SK-N-SH (cell line): ENCODE data around the gene CMC2. TPM values are rescaled to one million over a fixed set of nuclear protein-coding genes. Genes with fewer than 3 reads are reported as not detected.

Experiments
- CTCF ChIA-PET: fragments of 300-600, 350-600 bp; formaldehyde crosslinking; extraction: SDS; loops from one replicate; lab custom pipeline; 2021; lab: Yijun Ruan, JAX
- POLR2A ChIA-PET: fragments of 350-600 bp; sonication (Branson Sonifier 250); formaldehyde crosslinking; extraction: SDS; loops from one replicate; lab custom pipeline; 2020; ENCODE audit warnings: antibody characterized with exemption, inconsistent platforms; lab: Yijun Ruan, JAX
- DNase-seq: peaks from one replicate; pipeline ENCODE4 v3.0.0; 2012
- H2AFZ ChIP-seq: fragments of 200-600 bp; sonication (generic); 2 replicates; pipeline ENCODE4 v1.8.1; 2016; ENCODE audit warnings: antibody characterized with exemption, mild to moderate bottlenecking, low read depth
- H3F3A ChIP-seq: fragments of 200-600 bp; sonication (generic); replicated peaks from 2 replicates; pipeline ENCODE3; 2016; ENCODE audit warnings: antibody characterized with exemption, mild to moderate bottlenecking; ENCODE audit not compliant: insufficient read depth
- H3K27ac ChIP-seq, 2 experiments: fragments of 200-500 bp in 1 of 2; fragments of 200-600 bp in 1 of 2; sonication (Bioruptor generic) in 1 of 2; sonication (generic), shearing (Covaris generic) in 1 of 2; 2 replicates each; pipeline versions ENCODE4 v1.5.1 to v1.6.1; 2014 to 2016; ENCODE audit warnings: low read depth in 2 of 2, inconsistent platforms in 1 of 2, low read length in 1 of 2, mild to moderate bottlenecking in 1 of 2, mixed read lengths in 1 of 2
- H3K27me3 ChIP-seq: fragments of 200-600 bp; sonication (generic), shearing (Covaris generic); 2 replicates; pipeline ENCODE4 v1.6.1; 2016; ENCODE audit warnings: mixed run types; ENCODE audit not compliant: insufficient read depth
- H3K36me3 ChIP-seq, 2 experiments: fragments of 200-500 bp in 1 of 2; fragments of 200-600 bp in 1 of 2; sonication (Bioruptor generic) in 1 of 2; sonication (generic) in 1 of 2; replicated peaks in 1 of 2; 2 replicates each; pipeline versions ENCODE3 to v1.5.1; 2014 to 2016; ENCODE audit warnings: low read length in 1 of 2, mild to moderate bottlenecking in 1 of 2; ENCODE audit not compliant: insufficient read depth in 2 of 2, control insufficient read depth in 1 of 2
- H3K4me1 ChIP-seq, 2 experiments: fragments of 200-500 bp in 1 of 2; fragments of 200-600 bp in 1 of 2; sonication (Bioruptor generic) in 1 of 2; sonication (generic), shearing (Covaris generic) in 1 of 2; 2 replicates each; pipeline versions ENCODE4 v1.5.1 to v1.6.1; 2014 to 2016; ENCODE audit warnings: low read depth in 1 of 2, low read length in 1 of 2, mixed run types in 1 of 2; ENCODE audit not compliant: insufficient read depth in 2 of 2, control insufficient read depth in 1 of 2
- H3K4me2 ChIP-seq: fragments of 200-600 bp; sonication (generic), shearing (Covaris generic); 2 replicates; pipeline ENCODE4 v1.6.1; 2017; ENCODE audit warnings: mixed run types
- H3K4me3 ChIP-seq, 2 experiments: fragments of 200-500 bp in 1 of 2; fragments of 200-600 bp in 1 of 2; sonication (Bioruptor generic) in 1 of 2; sonication (generic), shearing (Covaris generic) in 1 of 2; 2 replicates each; pipeline versions ENCODE4 v1.5.1 to v1.8.1; 2014 to 2016; ENCODE audit warnings: low read depth in 2 of 2, inconsistent platforms in 1 of 2, low read length in 1 of 2, mild to moderate bottlenecking in 1 of 2, mixed read lengths in 1 of 2, moderate library complexity in 1 of 2
- H3K79me2 ChIP-seq: fragments of 200-600 bp; sonication (generic); 2 replicates; pipeline ENCODE4 v1.8.1; 2017; ENCODE audit warnings: mild to moderate bottlenecking; ENCODE audit not compliant: insufficient read depth
- H3K9ac ChIP-seq: fragments of 200-600 bp; sonication (generic); 2 replicates; pipeline ENCODE4 v1.6.1; 2017; ENCODE audit warnings: mixed run types
- H3K9me2 ChIP-seq: fragments of 200-600 bp; sonication (generic); 2 replicates; pipeline ENCODE4 v1.6.1; 2017; ENCODE audit warnings: mixed run types
- H3K9me3 ChIP-seq: fragments of 200-600 bp; sonication (generic); 2 replicates; pipeline ENCODE4 v1.6.1; 2017; ENCODE audit warnings: mixed run types, mild to moderate bottlenecking, moderate library complexity
- H4K20me1 ChIP-seq: fragments of 200-600 bp; sonication (generic); 2 replicates; pipeline ENCODE4 v1.6.1; 2017; ENCODE audit warnings: mild to moderate bottlenecking, mixed run types; ENCODE audit not compliant: insufficient read depth
- ELF1 ChIP-seq: IDR thresholded peaks from 2 replicates; pipeline ENCODE4 v1.4.0; 2012
- EP300 ChIP-seq, 2 experiments: IDR thresholded peaks; 2 replicates each; pipeline versions ENCODE4 v1.4.0 to v1.6.1; 2012; ENCODE audit warnings: borderline replicate concordance in 1 of 2, low read depth in 1 of 2, low read length in 1 of 2
- EZH2phosphoT487 ChIP-seq: fragments of 200-600 bp; sonication (generic); IDR thresholded peaks from 2 replicates; pipeline ENCODE4 v1.6.1; 2017; ENCODE audit warnings: low read depth, mixed run types, mild to moderate bottlenecking, antibody characterized with exemption, moderate library complexity, borderline replicate concordance
- FOSL2 ChIP-seq: IDR thresholded peaks from 2 replicates; pipeline ENCODE4 v1.4.0; 2012; ENCODE audit warnings: low read depth, mild to moderate bottlenecking, moderate library complexity, borderline replicate concordance
- GABPA ChIP-seq: IDR thresholded peaks from 2 replicates; pipeline ENCODE4 v1.4.0; 2012; ENCODE audit warnings: low read depth, mild to moderate bottlenecking
- GATA2 ChIP-seq: sonication (generic); formaldehyde crosslinking; IDR thresholded peaks from 2 replicates; pipeline ENCODE4 v1.5.0; 2020; ENCODE audit warnings: mild to moderate bottlenecking, missing genetic modification reagents
- JUND ChIP-seq: IDR thresholded peaks from 2 replicates; pipeline ENCODE4 v1.4.0; 2012
- MEF2A ChIP-seq: IDR thresholded peaks from 2 replicates; pipeline ENCODE4 v1.4.0; 2012; ENCODE audit warnings: low read depth, borderline replicate concordance
- MXI1 ChIP-seq: IDR thresholded peaks from 2 replicates; pipeline ENCODE4 v1.6.1; 2012; ENCODE audit warnings: mild to moderate bottlenecking, low read depth, low read length, improper control_type of control experiment
- NRF1 ChIP-seq: IDR thresholded peaks from 2 replicates; pipeline ENCODE4 v1.6.1; 2012; ENCODE audit warnings: low read depth, mild to moderate bottlenecking, low read length
- POLR2AphosphoS5 ChIP-seq: IDR thresholded peaks from 2 replicates; pipeline ENCODE4 v1.6.1; 2012; ENCODE audit warnings: low read depth, low read length
- RAD21 ChIP-seq: IDR thresholded peaks from 2 replicates; pipeline ENCODE4 v1.6.1; 2012; ENCODE audit warnings: mild to moderate bottlenecking, low read length
- RCOR1 ChIP-seq: fragments of 150-350 bp; IDR thresholded peaks from 2 replicates; pipeline ENCODE4 v1.6.1; 2017; ENCODE audit warnings: antibody characterized with exemption, low read length
- RXRA ChIP-seq: IDR thresholded peaks from 2 replicates; pipeline ENCODE4 v1.4.0; 2012; ENCODE audit warnings: low read depth, mild to moderate bottlenecking, borderline replicate concordance
- SIN3A ChIP-seq: IDR thresholded peaks from 2 replicates; pipeline ENCODE4 v1.6.1; 2012; ENCODE audit warnings: low read depth, mild to moderate bottlenecking, low read length, moderate library complexity, borderline replicate concordance
- SMC3 ChIP-seq: IDR thresholded peaks from 2 replicates; pipeline ENCODE4 v1.6.1; 2012; ENCODE audit warnings: low read depth, low read length, improper control_type of control experiment
- TCF12 ChIP-seq: IDR thresholded peaks from 2 replicates; pipeline ENCODE4 v1.4.0; 2012
- YY1 ChIP-seq: IDR thresholded peaks from 2 replicates; pipeline ENCODE4 v1.4.0; 2012; ENCODE audit warnings: low read depth, mild to moderate bottlenecking
- WGBS: methylation state at CpG from one replicate; pipeline ENCODE4 v1.1.6; 2017; ENCODE audit warnings: low lambda C conversion rate; 5-methylcytosine and 5-hydroxymethylcytosine counted together
- polyA plus RNA-seq, 3 experiments: library from polyadenylated mRNA; depleted of rRNA; stranded (reverse); fragments of >200 nt; gene quantifications; 2 replicates each; pipeline ENCODE4 v1.2.3, GENCODE V29; 2012
- TF ChIP-seq, protein P1 (sequence below): fragments of 200-600 bp; sonication (generic); IDR thresholded peaks from 2 replicates; pipeline ENCODE4 v1.6.1; 2017; ENCODE audit warnings: antibody characterized with exemption, mild to moderate bottlenecking, moderate library complexity
- TF ChIP-seq, protein P2 (sequence below): IDR thresholded peaks from 2 replicates; pipeline ENCODE4 v1.4.0; 2012; ENCODE audit warnings: low read depth
- TF ChIP-seq, protein P3 (sequence below): IDR thresholded peaks from 2 replicates; pipeline ENCODE4 v1.4.0; 2012; ENCODE audit warnings: low read depth, borderline replicate concordance
- TF ChIP-seq, protein P4 (sequence below): IDR thresholded peaks from 2 replicates; pipeline ENCODE4; 2012
- TF ChIP-seq, protein P5 (sequence below): fragments of 150-350 bp; IDR thresholded peaks from 2 replicates; pipeline ENCODE4 v1.6.1; 2017; ENCODE audit warnings: antibody characterized with exemption, low read length, low read depth, borderline replicate concordance

Gene CMC2
- polyA plus RNA-seq, 1 of the 3 experiments (the other 2 are of a cell fraction) = 135 TPM

DNA sequence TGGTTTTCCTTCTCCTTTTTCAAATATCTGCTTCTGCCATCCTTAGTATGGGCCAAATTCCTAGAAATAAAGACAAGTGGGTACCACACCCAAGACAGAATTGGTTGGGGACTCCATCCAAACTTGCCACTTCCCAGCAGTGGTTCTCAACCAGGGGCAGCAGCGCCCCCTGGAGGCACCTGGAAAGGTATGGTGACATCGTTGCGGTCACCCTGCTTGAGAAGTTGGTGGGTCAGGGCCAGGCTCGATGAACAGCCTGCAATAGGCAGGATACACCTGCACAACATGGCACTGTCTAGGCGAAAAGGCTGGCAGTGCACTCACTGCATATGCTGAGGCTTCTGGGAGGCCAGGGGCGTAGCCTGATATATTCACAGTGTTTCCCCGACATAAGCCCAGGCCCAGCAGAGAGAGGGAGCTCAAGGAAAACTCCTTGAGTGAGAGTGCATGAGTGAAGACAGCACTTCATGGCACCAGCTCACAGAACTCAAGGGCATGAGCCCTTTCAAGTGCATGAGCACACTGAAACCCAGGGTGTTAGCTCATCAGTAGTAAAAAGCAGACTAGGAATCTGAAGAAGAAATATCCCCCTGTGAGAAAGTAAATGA lies 57.7 kb downstream of the CMC2 start:
- POLR2A ChIA-PET = no interaction called here
- H3K4me1 ChIP-seq = no peaks in the 10 kb centered on the region
- TF ChIP-seq, protein P1, sequence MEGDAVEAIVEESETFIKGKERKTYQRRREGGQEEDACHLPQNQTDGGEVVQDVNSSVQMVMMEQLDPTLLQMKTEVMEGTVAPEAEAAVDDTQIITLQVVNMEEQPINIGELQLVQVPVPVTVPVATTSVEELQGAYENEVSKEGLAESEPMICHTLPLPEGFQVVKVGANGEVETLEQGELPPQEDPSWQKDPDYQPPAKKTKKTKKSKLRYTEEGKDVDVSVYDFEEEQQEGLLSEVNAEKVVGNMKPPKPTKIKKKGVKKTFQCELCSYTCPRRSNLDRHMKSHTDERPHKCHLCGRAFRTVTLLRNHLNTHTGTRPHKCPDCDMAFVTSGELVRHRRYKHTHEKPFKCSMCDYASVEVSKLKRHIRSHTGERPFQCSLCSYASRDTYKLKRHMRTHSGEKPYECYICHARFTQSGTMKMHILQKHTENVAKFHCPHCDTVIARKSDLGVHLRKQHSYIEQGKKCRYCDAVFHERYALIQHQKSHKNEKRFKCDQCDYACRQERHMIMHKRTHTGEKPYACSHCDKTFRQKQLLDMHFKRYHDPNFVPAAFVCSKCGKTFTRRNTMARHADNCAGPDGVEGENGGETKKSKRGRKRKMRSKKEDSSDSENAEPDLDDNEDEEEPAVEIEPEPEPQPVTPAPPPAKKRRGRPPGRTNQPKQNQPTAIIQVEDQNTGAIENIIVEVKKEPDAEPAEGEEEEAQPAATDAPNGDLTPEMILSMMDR = peak; percentile 73
- TF ChIP-seq MEF2A = no peak
- TF ChIP-seq, protein P2, sequence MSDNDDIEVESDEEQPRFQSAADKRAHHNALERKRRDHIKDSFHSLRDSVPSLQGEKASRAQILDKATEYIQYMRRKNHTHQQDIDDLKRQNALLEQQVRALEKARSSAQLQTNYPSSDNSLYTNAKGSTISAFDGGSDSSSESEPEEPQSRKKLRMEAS = no peak
- TF ChIP-seq, protein P3, sequence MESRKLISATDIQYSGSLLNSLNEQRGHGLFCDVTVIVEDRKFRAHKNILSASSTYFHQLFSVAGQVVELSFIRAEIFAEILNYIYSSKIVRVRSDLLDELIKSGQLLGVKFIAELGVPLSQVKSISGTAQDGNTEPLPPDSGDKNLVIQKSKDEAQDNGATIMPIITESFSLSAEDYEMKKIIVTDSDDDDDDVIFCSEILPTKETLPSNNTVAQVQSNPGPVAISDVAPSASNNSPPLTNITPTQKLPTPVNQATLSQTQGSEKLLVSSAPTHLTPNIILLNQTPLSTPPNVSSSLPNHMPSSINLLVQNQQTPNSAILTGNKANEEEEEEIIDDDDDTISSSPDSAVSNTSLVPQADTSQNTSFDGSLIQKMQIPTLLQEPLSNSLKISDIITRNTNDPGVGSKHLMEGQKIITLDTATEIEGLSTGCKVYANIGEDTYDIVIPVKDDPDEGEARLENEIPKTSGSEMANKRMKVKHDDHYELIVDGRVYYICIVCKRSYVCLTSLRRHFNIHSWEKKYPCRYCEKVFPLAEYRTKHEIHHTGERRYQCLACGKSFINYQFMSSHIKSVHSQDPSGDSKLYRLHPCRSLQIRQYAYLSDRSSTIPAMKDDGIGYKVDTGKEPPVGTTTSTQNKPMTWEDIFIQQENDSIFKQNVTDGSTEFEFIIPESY = no peak
- TF ChIP-seq, protein P4, sequence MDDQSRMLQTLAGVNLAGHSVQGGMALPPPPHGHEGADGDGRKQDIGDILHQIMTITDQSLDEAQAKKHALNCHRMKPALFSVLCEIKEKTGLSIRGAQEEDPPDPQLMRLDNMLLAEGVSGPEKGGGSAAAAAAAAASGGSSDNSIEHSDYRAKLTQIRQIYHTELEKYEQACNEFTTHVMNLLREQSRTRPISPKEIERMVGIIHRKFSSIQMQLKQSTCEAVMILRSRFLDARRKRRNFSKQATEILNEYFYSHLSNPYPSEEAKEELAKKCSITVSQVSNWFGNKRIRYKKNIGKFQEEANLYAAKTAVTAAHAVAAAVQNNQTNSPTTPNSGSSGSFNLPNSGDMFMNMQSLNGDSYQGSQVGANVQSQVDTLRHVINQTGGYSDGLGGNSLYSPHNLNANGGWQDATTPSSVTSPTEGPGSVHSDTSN = no peak
- TF ChIP-seq FOSL2 = no peak
- no peak for TF ChIP-seq EP300 (IDR thresholded peaks at IDR 0.05; ENCODE audit: borderline replicate concordance in 1 of 2, low read depth in 1 of 2, low read length in 1 of 2)
- no peak for TF ChIP-seq NRF1
- no peak for TF ChIP-seq MXI1
- TF ChIP-seq EZH2phosphoT487 = no peak
- TF ChIP-seq YY1 = no peak
- TF ChIP-seq GATA2 (CRISPR knock-in tag) = no peak
- peak; percentile 54 for TF ChIP-seq SMC3
- no peak for TF ChIP-seq RXRA
- TF ChIP-seq SIN3A = no peak
- TF ChIP-seq GABPA = no peak
- TF ChIP-seq JUND = no peak
- no peak for TF ChIP-seq TCF12
- TF ChIP-seq POLR2AphosphoS5 = no peak
- TF ChIP-seq ELF1 = no peak
- peak; percentile 69 for TF ChIP-seq RAD21
- TF ChIP-seq, protein P5, sequence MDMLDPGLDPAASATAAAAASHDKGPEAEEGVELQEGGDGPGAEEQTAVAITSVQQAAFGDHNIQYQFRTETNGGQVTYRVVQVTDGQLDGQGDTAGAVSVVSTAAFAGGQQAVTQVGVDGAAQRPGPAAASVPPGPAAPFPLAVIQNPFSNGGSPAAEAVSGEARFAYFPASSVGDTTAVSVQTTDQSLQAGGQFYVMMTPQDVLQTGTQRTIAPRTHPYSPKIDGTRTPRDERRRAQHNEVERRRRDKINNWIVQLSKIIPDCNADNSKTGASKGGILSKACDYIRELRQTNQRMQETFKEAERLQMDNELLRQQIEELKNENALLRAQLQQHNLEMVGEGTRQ = no peak
- TF ChIP-seq RCOR1 = no peak
- no peak overlapping the region for H3K4me3 ChIP-seq
- CTCF ChIA-PET = interaction anchor here (0.6 to 1.7 kb wide), 10 partner anchors 8 to 55 kb away, joined by 3 to 10 read pairs (median 3); no protein-coding TSS in a partner anchor
- peak; percentile 44 for DNase-seq
- no peaks in the 10 kb centered on the region for H3K36me3 ChIP-seq
- H3F3A ChIP-seq = no peaks in the 10 kb centered on the region
- no peaks in the 10 kb centered on the region for H4K20me1 ChIP-seq
- H3K9ac ChIP-seq = no peak overlapping the region
- no peak overlapping the region for H3K27ac ChIP-seq
- no peak overlapping the region for H3K4me2 ChIP-seq
- H3K79me2 ChIP-seq = no peaks in the 10 kb centered on the region
- H3K27me3 ChIP-seq = no peaks in the 10 kb centered on the region
- H3K9me3 ChIP-seq = no peaks in the 10 kb centered on the region
- H3K9me2 ChIP-seq = no peaks in the 10 kb centered on the region
- no peak overlapping the region for H2AFZ ChIP-seq
- WGBS = 32% methylated on average over 4 of the region's 7 CpGs
